Measurements from ENCODE around the gene SPSB3.

The SPSB3 gene

DNA sequence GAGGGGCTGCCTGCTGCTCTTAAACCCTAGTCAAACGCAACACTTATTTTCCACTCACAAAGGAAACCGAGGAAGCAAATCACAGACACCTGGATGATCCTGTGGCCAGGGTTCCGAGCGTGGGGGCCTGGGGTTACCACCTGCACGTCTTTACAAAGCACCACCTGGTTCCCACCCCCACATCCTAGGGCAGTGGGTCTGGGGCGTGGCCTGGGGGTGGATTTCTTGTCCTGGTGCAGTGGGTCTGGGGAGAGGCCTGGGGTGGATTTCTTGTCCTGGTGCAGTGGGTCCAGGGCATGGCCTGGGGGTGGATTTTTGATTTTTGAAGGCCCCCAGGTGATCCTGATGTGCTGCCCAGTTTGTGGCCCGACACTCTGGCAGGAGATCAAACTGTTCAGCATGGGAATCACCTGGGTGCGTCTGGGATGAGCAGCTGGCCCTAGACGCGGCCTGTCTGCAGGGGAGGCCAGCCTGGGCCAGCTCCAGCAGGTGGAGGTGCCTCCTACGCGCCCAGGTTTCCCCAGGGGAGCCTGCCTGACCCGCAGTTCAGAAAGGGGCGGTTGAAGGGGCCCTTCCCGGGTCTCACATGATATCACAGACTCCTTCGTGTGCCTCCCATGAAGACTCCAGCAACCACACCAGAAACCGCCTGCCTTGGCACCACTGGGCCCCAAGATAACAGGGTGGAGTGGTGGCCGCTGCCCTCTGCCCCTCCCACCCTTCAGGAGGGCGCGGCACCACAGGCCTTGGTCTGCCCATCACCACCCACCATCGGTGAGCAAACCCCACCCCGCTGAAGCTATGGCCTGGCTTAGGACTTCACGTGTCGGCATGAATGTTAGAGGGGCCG, 38.0 kb upstream of the SPSB3 start:
- no peak overlapping the region for H3K4me3 Mint-ChIP-seq
- peaks cover 3% of the 10 kb centered on the region for H3K4me1 Mint-ChIP-seq
- no peak for ATAC-seq (ENCODE audit: low read depth)
- peaks cover 1% of the 10 kb centered on the region for H3K36me3 Mint-ChIP-seq
- no peak for DNase-seq (ENCODE audit: low spot score in 2 of 2)
- no peak overlapping the region for H3K27ac Mint-ChIP-seq
- no peaks in the 10 kb centered on the region for H3K27me3 Mint-ChIP-seq
- no peaks in the 10 kb centered on the region for H3K9me3 Mint-ChIP-seq

DNA sequence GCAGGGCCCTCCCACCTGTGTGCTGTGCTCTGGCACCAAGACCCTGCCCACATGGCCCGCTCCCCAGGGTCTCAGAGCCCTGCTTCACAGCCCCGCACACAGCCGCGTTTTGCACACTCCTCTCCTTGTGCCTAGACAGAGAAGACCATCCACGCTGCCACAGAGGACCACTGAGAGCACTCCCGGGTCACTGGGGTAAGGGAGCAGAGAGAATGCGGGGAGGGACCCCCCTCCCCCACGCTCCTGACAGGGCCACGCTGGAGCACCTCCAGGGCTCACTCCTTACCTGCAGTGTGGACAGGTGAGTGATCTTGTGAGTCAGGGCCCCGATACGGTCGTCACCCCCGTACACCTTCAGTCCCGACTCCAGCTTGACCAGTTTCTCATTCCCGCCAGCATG, 37.2 kb upstream of the SPSB3 start:
- Mint-ChIP-seq H3K4me1 (peaks cover 3% of the 10 kb centered on the region), H3K27ac (no peak overlapping the region), H3K9me3 (no peaks in the 10 kb centered on the region), H3K4me3 (no peak overlapping the region), H3K27me3 (no peaks in the 10 kb centered on the region), H3K36me3 (peaks cover 7% of the 10 kb centered on the region)
- no peak for ATAC-seq (ENCODE audit: low read depth)
- no peak for DNase-seq (ENCODE audit: low spot score in 2 of 2)

- no peaks in the 10 kb centered on the region for H3K9me3 Mint-ChIP-seq
- no peaks in the 10 kb centered on the region for H3K27me3 Mint-ChIP-seq
- peaks cover 3% of the 10 kb centered on the region for H3K4me1 Mint-ChIP-seq
- DNase-seq (ENCODE audit: low spot score in 2 of 2) (no peak), ATAC-seq (ENCODE audit: low read depth) (no peak)
- H3K4me3 Mint-ChIP-seq = no peak overlapping the region
- no peak overlapping the region for H3K27ac Mint-ChIP-seq
- H3K36me3 Mint-ChIP-seq = peaks cover 7% of the 10 kb centered on the region
Observed at GRCh38 chr16:1818873-1819525, 36.6 kb upstream of the SPSB3 start.

- H3K27me3 Mint-ChIP-seq = no peaks in the 10 kb centered on the region
- no peak for ATAC-seq (ENCODE audit: low read depth)
- H3K4me1 Mint-ChIP-seq = peaks cover under 1% of the 10 kb centered on the region
- H3K4me3 Mint-ChIP-seq = no peak overlapping the region
- no peak for DNase-seq (ENCODE audit: low spot score in 2 of 2)
- H3K27ac Mint-ChIP-seq = no peak overlapping the region
- H3K36me3 Mint-ChIP-seq = peaks cover 9% of the 10 kb centered on the region
- H3K9me3 Mint-ChIP-seq = no peaks in the 10 kb centered on the region
Observed at GRCh38 chr16:1818204-1818872, 36.0 kb upstream of the SPSB3 start.

DNA sequence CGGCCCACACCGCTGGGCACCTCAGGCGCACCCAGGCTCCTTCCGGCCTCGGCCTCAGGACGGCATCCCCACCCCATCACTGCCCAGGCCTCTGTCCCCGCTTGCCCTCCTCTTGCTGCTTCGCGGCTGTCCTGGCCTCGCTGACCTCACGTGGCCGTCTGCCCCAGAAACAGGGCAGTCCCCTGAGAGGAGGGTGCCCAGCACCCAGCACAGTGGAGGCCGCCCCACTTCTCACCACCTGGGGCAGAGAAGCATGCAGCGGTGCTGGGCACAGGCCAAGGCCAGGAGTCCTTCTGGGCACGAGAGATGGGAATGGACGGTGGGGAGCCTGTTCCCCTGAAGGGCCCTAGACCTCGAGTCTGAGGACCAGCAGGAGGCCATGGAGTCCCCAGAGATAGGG, 35.3 kb upstream of the SPSB3 start:
- DNase-seq (ENCODE audit: low spot score in 2 of 2) (no peak), ATAC-seq (ENCODE audit: low read depth) (no peak)
- no peaks in the 10 kb centered on the region for H3K27me3 Mint-ChIP-seq
- H3K4me3 Mint-ChIP-seq = no peak overlapping the region
- peaks cover 4% of the 10 kb centered on the region for H3K4me1 Mint-ChIP-seq
- H3K36me3 Mint-ChIP-seq = peaks cover 11% of the 10 kb centered on the region
- no peak overlapping the region for H3K27ac Mint-ChIP-seq
- no peaks in the 10 kb centered on the region for H3K9me3 Mint-ChIP-seq

DNA sequence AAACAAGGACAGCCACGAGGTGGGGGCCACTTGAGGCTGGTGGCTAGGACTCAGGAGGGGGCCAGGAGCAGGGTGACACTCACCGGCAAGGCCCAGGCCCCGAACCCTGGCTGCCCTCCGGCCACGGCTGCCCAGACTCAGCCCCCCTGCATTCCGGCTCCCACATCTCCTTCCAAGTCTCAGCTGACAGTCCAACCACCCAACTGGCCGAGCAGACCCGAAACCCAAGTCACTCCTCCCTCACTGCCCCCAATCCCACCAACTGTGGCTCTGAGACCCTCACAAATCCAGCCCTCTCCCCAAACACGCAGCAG, 34.9 kb upstream of the SPSB3 start:
- Mint-ChIP-seq H3K4me1 (peaks cover 4% of the 10 kb centered on the region), H3K27ac (no peak overlapping the region), H3K4me3 (no peak overlapping the region), H3K27me3 (no peaks in the 10 kb centered on the region), H3K9me3 (no peaks in the 10 kb centered on the region), H3K36me3 (peaks cover 11% of the 10 kb centered on the region)
- DNase-seq (ENCODE audit: low spot score in 2 of 2) = no peak
- ATAC-seq (ENCODE audit: low read depth) = no peak

DNA sequence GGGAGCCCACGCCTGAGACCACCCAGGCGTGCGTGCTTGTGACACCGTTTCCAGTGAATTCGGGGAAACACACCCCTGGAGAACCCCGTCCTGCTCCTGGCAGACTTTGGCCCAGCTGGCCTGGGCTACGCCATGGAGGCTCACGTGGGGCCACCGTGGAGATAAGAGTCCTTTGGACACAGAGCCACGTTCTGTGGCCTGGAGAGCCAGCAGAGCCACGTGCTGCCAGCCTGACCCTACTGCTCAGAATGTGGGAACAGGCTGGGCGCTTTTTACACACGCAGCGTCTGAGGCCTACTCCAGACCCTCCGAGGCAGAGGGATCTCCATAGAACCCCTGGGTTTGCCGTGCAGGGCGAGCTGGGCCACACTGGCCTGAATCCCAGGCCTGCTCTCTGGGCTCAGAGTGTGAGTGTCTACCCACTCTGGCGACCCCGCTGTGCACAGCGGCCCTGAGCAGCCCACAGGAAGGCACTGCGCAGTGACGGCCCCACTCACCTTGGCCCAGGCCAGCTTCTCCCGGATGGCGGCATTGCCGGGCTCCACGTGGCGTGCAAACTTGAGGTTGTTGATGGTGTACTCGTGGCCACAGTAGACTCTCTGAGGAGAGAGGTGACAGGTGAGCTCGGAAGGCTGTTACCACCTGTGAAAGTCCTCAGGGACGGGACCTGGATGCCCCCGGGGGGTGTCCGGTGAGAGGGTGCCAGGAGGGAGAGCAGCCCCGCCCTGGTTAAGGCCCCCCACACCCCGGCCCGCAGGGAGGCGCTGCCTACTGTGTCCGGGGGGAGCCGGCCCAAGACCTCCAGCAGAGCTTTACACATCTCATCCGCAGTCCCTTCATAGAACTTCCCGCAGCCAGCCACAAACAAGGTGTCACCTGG, 34.3 kb upstream of the SPSB3 start:
- Mint-ChIP-seq H3K4me1 (peaks cover 4% of the 10 kb centered on the region), H3K36me3 (peaks cover 11% of the 10 kb centered on the region)
- DNase-seq (ENCODE audit: low spot score in 2 of 2) = no peak

GRCh38 chr16:1815461-1815860, 33.1 kb upstream of the SPSB3 start:
- H3K27me3 Mint-ChIP-seq = no peaks in the 10 kb centered on the region
- ATAC-seq (ENCODE audit: low read depth) (no peak), DNase-seq (ENCODE audit: low spot score in 2 of 2) (no peak)
- H3K9me3 Mint-ChIP-seq = no peaks in the 10 kb centered on the region
- peaks cover 4% of the 10 kb centered on the region for H3K4me1 Mint-ChIP-seq
- peaks cover 11% of the 10 kb centered on the region for H3K36me3 Mint-ChIP-seq
- no peak overlapping the region for H3K27ac Mint-ChIP-seq
- no peak overlapping the region for H3K4me3 Mint-ChIP-seq

More for the DNA sequence above, 34.3 kb upstream of the SPSB3 start:
- Mint-ChIP-seq H3K27me3 (no peaks in the 10 kb centered on the region), H3K4me3 (no peak overlapping the region), H3K27ac (no peak overlapping the region), H3K9me3 (no peaks in the 10 kb centered on the region)
- no peak for ATAC-seq (ENCODE audit: low read depth)

DNA sequence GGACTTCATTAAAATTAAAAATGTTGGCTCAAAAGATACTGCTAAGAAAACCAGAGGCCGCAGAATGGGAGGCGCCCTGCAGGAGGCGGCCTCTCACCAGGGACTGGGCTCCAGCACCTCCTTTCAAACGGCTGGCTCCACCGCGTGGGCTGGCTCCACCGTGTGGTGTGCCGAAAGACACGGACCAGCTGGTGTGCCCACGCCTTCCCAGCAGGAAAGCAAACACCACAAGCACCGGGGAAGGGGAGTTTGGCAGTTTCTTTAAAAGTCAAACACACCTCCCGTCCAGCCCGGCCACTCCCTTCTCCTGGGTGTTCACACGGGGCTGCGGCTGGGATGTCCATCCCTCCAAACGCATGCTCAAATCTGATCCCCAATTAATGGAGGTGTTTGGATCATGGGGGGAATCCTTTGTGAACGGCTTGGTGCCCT, 30.4 kb upstream of the SPSB3 start:
- no peak for DNase-seq (ENCODE audit: low spot score in 2 of 2)
- H3K4me1 Mint-ChIP-seq = peaks cover 4% of the 10 kb centered on the region
- H3K36me3 Mint-ChIP-seq = peaks cover 16% of the 10 kb centered on the region
- H3K4me3 Mint-ChIP-seq = no peak overlapping the region
- no peaks in the 10 kb centered on the region for H3K9me3 Mint-ChIP-seq
- H3K27ac Mint-ChIP-seq = no peak overlapping the region
- ATAC-seq (ENCODE audit: low read depth) = no peak
- H3K27me3 Mint-ChIP-seq = no peaks in the 10 kb centered on the region

DNA sequence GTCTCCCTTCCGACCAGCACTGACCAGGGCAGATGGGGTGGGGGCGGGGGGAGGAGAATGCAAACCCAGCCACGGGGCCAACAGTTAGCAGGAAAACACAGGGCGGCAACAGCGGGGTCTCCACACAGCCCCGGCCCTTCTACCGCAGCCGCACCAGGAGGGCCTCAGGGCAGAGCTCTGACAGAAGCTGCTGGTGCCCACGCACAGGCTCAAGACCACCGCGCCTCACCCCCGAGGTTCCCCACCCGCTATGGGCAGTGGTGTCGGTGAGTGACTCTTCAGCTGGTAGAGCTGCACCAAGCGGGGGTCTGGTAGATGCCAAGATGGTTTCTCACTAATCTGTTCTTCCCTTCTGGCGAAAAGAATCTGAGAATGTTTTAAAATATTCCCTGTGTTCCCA, 28.2 kb upstream of the SPSB3 start:
- Mint-ChIP-seq H3K4me1 (peaks cover 4% of the 10 kb centered on the region), H3K36me3 (peaks cover 23% of the 10 kb centered on the region), H3K27me3 (no peaks in the 10 kb centered on the region), H3K9me3 (no peaks in the 10 kb centered on the region), H3K27ac (no peak overlapping the region), H3K4me3 (no peak overlapping the region)
- ATAC-seq (ENCODE audit: low read depth) = no peak
- no peak for DNase-seq (ENCODE audit: low spot score in 2 of 2)

DNA sequence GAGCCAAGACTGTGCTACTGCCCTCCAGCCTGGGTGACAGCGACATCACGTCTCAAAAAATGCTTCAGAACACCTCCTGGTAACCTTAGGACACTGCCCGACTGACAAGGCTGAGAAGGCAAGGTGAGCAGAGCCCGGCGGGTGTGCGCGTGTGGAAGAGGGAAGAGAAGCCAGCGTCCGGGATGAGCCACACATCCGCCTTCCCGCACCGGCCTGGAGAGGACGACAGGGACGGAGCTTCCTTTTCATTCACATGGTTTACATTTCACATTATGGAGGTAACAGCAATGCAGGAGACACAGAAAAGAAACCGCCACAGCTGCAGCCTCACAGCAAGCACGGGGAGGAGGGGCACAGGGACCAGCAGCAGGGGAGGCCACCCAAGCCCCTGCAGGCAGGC, 27.7 kb upstream of the SPSB3 start:
- no peak overlapping the region for H3K27ac Mint-ChIP-seq
- H3K9me3 Mint-ChIP-seq = no peaks in the 10 kb centered on the region
- H3K27me3 Mint-ChIP-seq = no peaks in the 10 kb centered on the region
- peaks cover 4% of the 10 kb centered on the region for H3K4me1 Mint-ChIP-seq
- no peak for DNase-seq (ENCODE audit: low spot score in 2 of 2)
- no peak for ATAC-seq (ENCODE audit: low read depth)
- H3K4me3 Mint-ChIP-seq = no peak overlapping the region
- H3K36me3 Mint-ChIP-seq = peaks cover 21% of the 10 kb centered on the region

- ATAC-seq (ENCODE audit: low read depth) = no peak
- Mint-ChIP-seq H3K36me3 (peaks cover 19% of the 10 kb centered on the region), H3K4me1 (peaks cover 4% of the 10 kb centered on the region), H3K4me3 (no peak overlapping the region), H3K27me3 (no peaks in the 10 kb centered on the region), H3K9me3 (no peaks in the 10 kb centered on the region), H3K27ac (no peak overlapping the region)
- DNase-seq (ENCODE audit: low spot score in 2 of 2) = no peak
Observed at GRCh38 chr16:1809281-1809801, 27.0 kb upstream of the SPSB3 start.

GRCh38 chr16:1808691-1809090, 26.3 kb upstream of the SPSB3 start:
- DNase-seq (ENCODE audit: low spot score in 2 of 2) (no peak), ATAC-seq (ENCODE audit: low read depth) (no peak)
- no peak overlapping the region for H3K4me3 Mint-ChIP-seq
- no peaks in the 10 kb centered on the region for H3K27me3 Mint-ChIP-seq
- H3K9me3 Mint-ChIP-seq = no peaks in the 10 kb centered on the region
- peaks cover 4% of the 10 kb centered on the region for H3K4me1 Mint-ChIP-seq
- H3K36me3 Mint-ChIP-seq = peaks cover 19% of the 10 kb centered on the region
- H3K27ac Mint-ChIP-seq = no peak overlapping the region

Data from memory B cell (primary cell).